ENCODE measurements around the gene CCDC170.
"Not testable (repeated sequence)": the region's sequence is repeated elsewhere in the genome, so short reads cannot be mapped to it uniquely, and the experiment has no call there.

CCDC170 gene

DNA sequence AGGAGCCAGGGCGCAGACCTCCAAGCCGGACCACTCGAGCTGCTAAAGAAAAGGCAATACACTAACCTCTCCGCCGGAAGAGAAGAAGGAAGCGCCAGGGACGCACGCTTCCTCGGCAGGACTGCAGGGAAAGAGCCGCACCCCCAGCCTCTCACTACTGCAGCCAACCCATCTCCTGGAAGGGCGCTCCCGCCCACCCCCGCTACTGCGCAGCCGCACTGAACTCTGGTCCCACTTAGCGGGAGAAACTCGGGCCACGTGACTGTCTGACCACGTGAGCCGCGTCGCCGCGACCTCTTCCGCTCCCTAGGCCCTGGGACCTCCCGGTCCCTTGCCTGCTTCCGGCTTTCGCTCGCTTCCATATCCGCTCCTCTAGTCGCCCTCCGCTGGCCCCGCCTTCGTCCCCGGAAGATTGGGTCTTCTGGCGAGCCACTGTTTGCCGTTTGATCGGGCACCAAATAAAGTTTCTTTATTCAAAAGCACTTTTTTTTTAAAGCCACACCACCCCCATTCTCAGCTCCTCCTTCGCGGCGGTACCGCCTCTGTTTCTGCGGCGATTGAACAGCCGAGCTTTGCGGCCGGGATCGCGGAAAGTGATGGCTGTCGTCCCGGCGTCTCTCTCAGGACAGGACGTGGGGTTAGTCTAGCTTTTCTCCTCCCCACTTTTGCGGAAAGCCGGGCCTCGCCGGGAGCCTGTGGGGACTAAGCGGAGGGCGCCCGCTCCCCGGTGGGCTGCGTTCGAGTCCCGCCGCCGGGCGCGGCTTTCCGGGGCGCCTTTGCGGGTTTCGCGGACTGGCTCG lies 41.7 kb upstream of the CCDC170 start, which contains the start of gene RMND1:
TSS of gene RMND1 (minus strand) at position 177 of the 800 bp plus-strand sequence. CDS start 6,315 bp downstream, outside the sequence.
- peak within 1 kb of the TSS; percentile 96 for H3K4me3 ChIP-seq (ENCODE audit: low read depth, low read length)
- peak; percentile 100 for DNase-seq (ENCODE audit: low read depth)
- TF ChIP-seq, protein P1, sequence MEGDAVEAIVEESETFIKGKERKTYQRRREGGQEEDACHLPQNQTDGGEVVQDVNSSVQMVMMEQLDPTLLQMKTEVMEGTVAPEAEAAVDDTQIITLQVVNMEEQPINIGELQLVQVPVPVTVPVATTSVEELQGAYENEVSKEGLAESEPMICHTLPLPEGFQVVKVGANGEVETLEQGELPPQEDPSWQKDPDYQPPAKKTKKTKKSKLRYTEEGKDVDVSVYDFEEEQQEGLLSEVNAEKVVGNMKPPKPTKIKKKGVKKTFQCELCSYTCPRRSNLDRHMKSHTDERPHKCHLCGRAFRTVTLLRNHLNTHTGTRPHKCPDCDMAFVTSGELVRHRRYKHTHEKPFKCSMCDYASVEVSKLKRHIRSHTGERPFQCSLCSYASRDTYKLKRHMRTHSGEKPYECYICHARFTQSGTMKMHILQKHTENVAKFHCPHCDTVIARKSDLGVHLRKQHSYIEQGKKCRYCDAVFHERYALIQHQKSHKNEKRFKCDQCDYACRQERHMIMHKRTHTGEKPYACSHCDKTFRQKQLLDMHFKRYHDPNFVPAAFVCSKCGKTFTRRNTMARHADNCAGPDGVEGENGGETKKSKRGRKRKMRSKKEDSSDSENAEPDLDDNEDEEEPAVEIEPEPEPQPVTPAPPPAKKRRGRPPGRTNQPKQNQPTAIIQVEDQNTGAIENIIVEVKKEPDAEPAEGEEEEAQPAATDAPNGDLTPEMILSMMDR (conservative IDR thresholded peaks at IDR 0.05; ENCODE audit: low read depth, low read length) = no peak

DNA sequence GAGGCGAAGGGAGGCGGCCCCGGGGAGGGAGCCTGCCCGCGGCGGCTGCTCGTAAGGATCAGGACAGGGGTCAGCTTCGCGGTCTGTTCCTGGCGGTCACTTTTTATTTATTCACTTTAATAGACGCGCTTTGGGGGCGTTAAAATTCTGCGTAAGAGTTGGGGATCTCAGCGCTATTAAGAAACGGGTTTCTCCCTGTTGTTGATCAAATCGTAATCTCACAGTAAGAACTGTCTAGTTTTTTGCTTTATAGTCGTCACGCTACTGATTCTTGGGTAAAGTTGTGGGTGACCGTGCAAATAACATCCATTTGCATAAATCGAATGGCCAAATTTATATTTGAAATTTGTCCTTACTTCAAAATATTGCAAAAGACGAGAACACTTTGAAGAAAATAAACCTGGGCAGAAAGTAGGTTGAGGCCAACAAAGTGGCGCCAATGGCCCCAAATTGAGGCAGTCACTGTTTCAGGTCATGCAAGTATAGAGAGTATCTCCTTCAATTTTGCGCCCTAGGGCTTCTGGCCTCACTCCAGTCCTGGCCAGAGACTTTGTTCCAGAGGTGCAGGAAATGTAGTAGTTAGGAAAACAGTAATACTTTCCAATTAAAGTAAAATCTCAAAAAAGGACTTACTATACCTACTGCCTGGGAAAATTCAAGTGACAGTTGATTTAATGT lies 40.9 kb upstream of the CCDC170 start:
- TF ChIP-seq, protein P1 (conservative IDR thresholded peaks at IDR 0.05; ENCODE audit: low read depth, low read length) = no peak
- peak overlapping the region; percentile 96 for H3K4me3 ChIP-seq (ENCODE audit: low read depth, low read length)
- DNase-seq (ENCODE audit: low read depth) = peak; percentile 47

DNA sequence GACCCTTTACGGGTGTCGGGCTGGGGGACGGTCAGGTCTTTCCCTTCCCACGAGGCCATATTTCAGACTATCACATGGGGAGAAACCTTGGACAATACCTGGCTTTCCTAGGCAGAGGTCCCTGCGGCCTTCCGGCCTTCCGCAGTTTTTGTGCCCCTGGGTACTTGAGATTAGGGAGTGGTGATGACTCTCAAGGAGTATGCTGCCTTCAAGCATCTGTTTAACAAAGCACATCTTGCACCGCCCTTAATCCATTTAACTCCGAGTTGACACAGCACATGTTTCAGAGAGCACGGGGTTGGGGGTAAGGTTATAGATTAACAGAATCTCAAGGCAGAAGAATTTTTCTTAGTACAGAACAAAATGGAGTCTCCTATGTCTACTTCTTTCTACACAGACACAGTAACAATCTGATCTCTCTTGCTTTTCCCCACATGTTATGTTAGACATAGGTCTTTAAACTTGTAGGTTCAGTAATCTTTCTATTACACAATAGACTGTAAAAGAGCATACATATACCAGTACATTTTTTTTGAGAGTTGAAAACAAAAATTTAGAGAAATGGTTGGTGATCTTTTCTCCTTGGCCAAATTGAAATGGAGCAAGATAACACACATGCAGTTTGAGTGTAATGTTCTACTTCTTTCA lies 37.9 kb upstream of the CCDC170 start:
- not testable (repeated sequence) for DNase-seq (ENCODE audit: low read depth); H3K4me3 ChIP-seq (ENCODE audit: low read depth, low read length)

DNA sequence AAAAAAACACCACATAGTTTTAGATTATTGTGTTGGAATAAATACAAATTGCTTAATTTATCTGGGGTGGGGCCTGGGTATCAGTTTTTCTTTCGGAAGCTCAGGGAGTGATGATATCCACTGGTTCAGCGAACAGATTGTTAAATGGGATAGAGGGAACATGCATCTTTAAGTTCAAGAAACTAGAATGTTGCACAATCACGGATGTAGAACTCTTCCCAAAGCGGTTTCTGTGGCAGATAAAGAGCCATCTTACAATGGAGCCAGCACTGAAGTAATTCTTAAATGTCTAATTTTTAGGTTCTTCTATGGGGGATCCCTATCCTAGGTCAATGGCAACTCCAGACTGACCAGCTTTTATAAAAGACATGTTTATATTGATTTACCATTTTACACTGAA lies 32.1 kb upstream of the CCDC170 start:
- TF ChIP-seq, protein P1 (conservative IDR thresholded peaks at IDR 0.05; ENCODE audit: low read depth, low read length) = no peak
- no peak overlapping the region for H3K4me3 ChIP-seq (ENCODE audit: low read depth, low read length)
- DNase-seq (ENCODE audit: low read depth) = no peak

DNA sequence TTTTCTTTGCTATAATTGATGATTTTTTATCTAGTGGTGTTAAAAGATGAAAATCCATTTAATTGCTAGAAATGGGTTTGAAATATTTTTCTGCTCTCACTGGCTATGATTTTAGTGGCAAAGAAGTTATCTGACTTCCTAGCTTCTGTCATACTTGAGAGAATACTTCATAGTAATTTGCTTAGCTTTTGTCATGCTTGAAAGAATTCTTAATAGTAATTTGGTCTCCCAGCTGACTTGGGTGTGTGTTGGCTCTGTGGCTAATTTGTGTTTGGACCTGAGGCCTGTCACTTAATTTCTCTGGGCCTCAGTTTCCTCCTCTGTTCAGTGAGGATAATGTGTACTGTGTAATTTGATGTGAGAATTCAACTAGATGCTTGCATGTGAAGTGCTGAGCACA lies 29.1 kb upstream of the CCDC170 start:
- TF ChIP-seq, protein P1 (conservative IDR thresholded peaks at IDR 0.05; ENCODE audit: low read depth, low read length) = no peak
- DNase-seq (ENCODE audit: low read depth) = no peak
- H3K4me3 ChIP-seq (ENCODE audit: low read depth, low read length) = no peak overlapping the region

DNA sequence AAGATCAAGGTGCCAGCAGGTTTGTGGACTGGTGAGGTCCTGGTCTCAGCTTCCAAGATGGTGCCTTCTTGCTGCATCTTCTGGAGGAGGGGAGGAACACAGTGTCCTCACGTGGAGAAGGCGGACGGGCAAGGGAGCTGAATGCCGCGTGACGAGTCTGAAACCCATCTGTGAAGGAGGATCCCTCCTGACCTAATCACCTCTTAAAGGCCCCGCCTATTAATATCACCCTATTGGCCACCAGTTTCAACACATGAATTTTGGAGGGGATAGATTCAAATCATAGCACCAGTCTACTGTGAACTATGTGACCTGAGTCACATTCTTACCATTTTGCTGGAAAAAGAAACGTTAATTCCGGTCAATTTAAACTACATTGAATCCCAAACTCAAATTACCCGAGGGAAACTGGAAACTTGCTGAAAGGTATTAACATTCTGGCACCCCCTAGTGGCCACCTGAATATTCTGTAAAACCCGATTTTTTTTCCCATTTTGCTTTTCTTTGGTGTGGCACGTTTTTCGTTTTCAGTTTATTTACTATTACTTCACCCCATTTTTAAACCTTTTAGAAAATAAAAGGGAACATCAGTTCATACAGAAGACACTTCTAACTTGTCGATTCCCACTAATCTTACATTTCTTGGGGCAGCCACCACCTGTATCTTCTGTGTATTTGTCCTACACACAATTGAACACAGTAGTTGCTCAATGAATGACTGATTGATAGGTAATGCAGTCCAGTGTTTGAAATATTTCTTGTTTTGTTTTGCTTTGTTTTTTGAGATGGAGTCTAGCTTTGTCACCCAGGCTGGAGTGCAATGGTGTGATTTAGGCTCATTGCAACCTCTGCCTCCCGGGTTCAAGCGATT lies 17.9 kb upstream of the CCDC170 start:
- peak overlapping the region; percentile 26 for H3K4me3 ChIP-seq (ENCODE audit: low read depth, low read length)
- TF ChIP-seq, protein P1 (conservative IDR thresholded peaks at IDR 0.05; ENCODE audit: low read depth, low read length) = peak; percentile 72
- peak; percentile 74 for DNase-seq (ENCODE audit: low read depth)

Data from choroid plexus epithelial cell (primary cell).